T-helper 22 cell (primary cell): ENCODE results near the gene TGFB2.
A peak's percentile ranks its signal among the peaks of the same experiment; 100 is the strongest.

ENCODE experiments used
- DNase-seq: peaks from one replicate; pipeline ENCODE4 v3.0.0-alpha.2; 2020; ENCODE audit warnings: low read depth

Gene TGFB2

DNA sequence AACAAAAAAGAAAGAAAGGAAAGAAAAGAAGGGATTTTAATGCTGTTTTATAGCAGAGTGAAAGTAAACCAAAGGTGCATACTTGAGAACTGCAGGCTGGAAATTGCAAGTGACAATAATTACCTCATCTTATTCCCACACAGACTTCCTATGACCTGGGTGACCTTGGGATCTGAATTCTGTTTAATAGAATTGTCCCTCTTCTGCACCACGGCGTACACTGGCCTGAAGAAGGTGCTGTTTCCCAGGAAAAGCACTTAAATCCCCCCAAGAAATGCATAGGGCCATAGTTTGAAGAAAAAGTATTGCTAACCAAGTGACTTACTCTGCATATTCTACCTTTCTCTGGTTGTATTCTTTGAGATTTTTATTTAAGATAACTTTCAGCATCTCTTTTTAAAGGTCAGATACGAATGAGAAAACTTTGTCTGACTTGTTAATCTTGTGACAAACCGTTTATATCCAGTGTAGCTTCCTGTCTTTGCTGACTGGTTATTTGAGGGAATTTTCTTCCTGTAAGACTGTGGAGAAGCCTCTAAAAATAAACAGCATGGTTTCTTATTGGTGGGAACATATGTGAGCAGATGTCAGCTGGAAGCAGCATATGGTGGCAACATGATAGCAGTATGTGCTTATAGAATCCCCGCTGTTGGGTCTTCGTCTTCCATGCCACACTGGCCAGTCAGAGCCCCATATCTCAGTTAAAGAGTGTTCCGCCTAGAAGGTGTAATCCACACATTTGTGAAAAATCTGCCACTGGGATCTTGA lies 16.3 kb downstream of the TGFB2 start:
- no peak for DNase-seq

DNA sequence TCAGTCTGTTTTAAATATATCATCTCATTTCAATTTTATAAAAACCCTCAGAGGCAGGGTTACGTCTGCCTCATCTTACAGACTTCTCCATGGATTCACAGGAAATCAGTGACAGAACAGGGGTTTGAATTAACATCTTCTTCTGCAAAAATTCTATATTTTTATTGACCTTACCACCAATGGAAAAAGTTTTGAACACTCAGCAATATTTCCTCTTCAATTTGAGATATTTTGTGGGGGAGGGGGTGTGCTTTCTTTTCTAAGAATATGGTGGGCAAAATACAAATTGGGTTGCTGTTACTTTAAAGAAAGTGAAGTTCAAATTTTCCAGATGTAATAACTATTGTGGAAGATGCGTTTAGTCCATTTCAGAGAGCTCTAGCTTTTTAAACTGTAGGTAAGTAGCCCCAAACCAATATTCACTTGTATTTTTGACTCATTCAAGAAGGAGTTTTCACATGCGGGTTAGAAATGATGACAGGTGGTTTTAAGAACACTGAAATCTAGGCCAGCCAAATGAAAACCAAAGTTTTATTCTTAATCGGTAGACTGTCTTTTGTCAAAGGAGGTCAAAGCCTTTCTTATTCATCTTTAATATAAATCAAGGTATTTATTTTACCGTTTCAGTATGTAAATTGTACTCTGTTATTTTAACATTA lies 17.4 kb downstream of the TGFB2 start:
- no peak for DNase-seq

DNA sequence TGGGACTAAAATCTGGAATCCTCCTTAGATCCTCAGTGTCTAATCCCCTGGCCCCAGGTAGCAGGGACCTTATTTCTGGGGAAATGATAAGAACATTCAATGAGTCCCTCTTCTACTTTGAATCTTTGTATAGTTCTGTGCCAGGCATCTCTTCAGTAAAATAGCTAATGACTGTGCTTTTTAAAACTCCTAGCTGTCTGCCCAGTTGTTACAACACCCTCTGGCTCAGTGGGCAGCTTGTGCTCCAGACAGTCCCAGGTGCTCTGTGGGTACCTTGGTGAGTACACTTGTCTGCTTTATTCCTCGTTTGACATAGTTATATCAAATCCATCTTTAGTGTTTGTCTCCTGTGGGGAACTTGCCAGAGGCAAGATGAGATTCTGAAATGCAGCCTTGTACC lies 18.0 kb downstream of the TGFB2 start:
- DNase-seq, result no peak

DNA sequence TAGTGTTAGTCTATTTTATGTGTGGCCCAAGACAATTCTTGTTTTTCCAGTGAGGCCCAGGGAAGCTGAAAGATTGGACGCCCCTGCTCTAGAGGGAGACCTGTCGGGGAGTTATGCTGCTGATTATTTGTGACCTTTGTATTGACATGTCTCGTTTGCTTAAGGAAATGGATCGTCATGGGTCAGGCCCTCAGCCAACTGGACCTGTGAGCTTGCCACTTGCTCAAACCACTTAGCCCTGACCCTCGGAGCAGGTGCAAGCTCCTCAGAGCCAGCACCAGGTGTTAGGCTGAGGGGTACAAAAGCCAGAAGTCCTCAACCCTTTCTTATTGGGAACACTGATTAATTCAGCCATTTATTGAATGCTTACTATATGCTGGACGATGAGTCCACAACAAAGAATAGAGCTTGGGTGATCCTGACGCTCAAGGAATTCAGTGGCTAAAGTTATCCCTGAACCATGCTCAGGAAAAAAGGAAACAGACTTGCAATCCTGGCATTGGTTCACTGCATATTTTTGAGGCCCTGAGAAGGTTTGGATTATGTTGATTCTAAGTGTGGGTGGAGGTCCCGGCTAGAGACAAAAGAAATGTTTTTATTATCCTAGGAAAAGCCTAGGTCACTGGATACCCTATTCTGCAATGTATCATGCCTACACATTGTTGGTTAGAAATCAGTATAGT lies 19.0 kb downstream of the TGFB2 start:
- DNase-seq, result no peak

DNA sequence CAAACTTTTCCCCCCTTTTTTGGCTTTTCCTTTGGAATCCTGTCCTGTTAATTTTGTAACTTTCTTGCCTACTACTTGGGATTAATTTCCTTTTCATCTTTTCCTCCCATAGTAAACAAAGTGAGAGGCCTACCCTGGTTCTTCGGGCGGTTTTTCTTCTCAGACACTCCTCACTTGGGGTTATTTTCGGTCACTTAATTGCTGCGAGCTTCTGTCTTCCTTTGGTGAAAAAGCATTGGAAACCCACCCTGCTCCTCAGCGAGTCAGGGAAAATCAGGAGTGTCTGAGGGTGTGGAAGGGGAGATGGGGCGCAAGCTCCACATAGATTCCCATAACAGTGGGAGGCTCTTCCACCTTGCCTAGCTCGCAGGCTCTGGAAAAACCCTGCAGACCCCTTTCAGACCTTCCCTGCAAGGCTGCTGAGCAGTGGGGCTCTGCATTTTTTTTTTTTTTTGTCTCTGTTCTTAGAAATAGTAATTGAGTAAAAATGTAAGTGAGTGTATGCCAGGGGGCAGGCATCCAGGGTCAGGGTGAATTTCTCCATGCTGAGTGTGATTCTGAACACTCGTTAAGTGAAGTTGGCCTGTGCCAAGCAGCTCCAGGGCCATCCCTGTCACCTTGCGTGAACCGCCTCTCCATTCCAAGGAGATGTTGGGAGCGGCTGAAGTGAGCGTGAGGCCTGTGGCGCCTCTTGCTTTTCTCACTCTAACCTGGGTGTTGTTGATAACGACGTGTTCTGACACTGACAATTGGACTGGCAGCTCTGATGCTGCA lies 20.3 kb downstream of the TGFB2 start:
- DNase-seq, result no peak

DNA sequence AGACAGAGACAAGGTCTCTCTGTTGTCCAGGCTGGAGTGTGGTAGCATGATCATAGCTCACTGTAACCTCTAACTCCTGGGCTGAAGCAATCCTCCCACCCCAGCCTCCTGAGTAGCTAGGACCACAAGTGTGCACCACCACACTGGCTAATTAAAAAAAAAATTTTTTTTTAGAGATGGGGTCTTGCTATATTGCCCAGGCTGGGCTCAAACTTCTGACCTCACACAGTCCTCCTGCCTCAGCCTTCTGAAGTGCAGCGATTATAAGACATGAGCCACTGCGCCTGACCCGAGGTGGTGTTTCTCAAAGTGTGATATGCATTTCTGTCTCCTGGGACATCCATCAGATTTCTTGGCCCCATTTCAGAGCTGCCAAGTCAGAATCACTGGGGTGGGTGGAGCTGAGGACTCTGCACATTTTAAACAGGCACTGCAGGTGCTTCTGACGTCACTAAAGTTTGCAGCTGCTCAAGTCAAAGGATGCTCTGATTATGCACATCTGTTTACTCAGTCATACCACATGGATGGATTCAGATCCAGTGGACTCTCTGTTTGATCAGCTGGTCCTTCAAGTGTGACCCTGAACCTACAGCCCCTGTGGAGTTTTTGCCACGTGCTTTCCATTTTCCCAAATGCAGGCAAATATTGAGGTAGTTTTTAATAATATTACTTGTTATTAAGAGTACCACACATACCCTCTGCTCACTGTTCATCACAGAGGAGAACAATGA lies 21.4 kb downstream of the TGFB2 start:
- DNase-seq, result no peak

DNA sequence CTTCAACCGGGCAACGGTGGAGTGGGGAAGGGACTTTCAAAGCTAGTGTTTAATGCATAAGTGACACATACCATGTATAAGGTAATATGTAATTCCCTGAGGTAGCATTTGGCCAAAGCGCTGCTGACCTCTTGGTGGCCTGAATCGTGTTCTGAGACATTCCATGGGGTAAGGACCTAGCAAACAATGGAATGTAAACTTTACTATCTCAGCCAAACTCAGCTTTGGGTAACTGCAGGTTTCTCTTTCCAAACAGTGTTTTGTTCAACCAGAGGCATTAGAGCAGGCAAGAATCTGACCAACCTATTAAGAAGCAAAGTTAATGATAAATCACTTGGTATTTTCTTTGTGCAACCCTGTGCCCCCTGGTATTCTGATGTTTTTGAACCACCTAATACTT lies 22.0 kb downstream of the TGFB2 start:
- DNase-seq, result no peak

DNA sequence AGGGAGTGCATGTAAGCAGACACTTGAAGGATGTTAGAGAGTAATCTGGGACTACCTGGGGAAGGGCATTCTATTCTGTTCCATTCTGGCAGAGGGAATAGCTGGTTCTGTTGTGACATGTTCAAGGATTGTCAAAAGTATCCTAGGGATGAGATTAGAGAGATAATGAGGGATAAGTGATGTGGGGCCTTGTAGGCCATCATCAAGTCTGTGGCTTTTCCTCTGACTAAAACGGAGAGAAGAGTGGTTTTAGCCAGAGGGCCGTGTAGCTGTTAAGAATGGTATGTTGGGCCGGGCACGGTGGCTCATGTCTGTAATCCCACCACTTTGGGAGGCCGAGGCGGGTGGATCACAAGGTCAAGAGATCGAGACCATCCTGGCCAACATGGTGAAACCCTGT lies 23.6 kb downstream of the TGFB2 start:
- DNase-seq, result no peak

DNA sequence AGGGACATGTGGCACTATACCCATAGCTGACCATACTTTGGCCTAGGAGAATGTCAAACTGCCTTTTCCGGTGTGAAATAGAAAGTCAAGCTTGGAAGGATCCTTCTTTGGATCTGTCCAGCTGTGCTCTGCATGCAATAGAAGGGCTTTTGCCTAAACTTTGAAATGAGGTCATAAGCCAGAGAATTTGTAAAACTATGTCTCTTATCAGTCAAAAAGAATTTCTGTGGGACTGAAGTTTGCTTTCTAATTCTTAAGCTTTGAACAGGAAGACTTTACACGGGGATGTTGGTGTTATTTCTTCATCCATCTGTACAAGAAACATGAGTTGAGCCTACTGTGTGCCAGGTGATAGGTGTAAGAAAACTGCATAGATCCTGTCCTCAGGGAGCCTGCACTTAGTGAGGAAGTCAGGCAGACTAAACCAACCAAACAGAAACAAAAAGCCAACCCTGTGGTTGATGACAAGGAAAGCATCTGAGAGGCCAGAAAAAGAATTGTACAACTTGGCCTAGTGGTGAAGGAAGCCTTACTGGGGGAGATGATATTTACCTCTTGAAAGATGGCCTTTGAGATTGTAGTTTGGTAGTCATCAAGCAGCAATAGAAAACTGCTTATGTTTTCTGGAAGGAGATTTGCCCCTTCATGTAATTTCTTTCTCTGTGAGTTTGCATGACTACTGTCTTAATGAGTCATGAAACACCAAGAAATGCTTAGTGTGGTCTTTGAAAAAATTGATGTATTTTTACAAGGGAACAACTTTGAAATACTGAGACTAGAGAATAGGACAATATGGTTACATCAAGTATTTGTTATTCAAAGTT lies 24.8 kb downstream of the TGFB2 start:
- DNase-seq, result no peak

DNA sequence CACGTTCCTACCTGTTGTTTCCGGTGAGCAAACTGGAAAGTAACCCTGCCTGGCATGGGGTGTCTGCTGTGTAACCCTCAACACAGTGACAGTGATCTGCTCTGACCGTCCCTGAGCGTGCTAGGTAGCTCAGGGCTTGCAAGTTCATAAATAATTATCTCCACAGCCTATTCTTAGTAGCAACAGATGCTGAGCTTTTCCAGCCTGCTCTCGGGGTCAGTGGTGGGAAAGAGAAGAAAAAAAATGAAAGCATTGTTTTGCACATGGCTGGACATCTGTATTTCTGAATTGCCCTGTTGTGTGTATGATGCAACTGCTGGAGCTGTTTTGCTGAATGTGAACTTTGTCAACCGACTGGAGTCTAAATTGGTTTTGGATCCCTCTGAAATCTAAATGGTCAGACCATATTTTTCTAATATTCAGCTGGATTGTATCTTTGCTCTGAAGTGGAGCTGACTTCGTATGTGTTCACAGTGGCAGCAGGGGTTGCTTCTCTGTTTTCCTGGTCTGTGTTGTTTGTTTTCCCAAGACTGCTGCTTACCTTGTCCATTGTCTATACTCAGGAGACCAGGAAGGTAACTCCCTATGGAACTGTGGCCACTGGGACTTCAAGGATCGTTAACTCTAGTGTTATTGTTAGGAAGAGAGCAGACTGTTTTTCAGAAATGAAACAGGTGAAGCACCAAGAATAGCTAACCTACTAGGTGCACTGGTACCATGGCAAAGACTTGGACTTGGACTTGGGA lies 27.0 kb downstream of the TGFB2 start:
- DNase-seq, result no peak

DNA sequence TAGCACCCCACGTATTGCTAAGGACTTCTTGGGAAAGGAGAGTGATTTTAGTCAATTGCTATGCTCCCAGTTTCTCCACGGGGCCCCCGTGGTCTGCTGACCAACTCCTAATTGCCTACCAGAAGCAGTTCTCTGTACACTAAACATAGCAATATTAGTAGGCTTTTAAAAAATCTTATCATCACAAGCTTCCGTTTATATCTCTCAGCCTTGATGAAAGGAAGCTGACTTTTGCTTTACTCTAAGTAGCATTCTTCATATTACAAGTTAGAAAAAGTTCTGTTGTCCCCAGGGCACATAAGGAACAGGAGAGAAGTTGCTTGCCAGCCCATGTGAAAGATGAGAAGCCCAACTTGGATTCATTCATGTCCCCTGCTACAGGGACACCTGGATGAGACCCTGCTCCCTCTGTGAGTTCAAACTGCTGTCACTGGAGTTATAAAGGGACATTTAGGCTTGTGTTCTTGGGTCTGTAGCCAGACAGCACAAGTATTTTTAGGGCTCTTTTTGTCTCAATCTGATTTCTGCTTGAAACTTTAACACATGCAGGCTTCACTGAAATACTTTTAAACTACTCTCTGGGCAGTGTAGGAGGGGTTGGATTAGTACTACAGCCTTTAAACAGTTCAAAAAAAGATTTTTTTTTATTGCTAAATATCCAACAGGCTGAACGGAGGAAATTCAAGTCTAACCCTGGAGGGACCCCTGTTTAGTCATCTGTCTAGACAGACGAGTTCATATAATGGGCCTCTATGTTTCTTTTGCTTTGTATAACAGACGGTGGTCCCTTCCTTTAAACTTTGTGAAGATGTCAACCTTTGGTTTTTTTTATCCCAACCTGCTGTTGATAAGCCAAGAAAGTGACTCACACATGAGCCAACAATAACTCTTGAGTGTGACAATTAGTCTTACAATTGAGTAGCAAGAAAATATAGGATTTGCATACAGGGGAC lies 29.5 kb downstream of the TGFB2 start:
- DNase-seq, result no peak

DNA sequence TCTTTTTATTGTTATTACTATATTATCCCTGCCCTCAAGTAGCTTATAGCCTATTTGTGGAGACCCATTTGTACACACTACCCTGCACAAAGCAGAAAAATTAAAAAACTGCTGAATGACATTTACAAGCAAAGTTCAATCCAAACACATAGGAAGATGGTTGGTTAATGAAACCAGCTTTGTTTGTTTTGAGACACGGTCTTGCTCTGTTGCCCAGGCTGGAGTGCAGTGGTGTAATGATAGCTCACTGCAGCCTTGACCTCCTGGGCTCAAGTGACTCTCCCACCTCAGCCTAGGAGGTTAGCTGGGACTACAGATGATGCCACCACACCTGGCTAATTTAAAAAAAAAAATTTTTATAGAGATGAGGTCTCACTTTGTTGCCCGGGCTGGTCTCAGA lies 31.6 kb downstream of the TGFB2 start:
- DNase-seq, result no peak

DNA sequence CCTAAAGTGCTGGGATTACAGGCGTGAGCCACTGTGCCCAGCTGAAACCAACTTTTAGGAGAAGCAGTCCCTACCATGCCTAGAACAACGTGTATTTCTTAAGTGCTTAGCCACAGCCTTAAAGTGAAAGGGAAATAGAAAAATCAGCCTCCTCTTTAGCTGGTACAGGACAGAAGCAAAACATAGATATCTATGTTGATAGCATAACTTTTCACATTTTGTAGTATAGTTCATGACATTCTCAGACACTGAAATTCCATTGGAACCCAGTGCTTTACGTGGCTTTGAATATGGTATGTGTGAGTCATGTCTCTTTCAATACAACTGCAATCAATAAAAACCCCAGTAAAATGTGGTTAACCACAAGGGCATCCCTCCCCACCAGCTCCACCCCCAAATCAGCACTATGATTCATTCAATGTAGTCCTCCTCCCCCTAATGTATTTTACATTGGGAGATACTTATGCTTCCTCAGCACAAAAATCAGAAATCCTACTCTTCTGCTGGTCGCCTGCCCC lies 32.1 kb downstream of the TGFB2 start:
- DNase-seq, result peak; percentile 14

DNA sequence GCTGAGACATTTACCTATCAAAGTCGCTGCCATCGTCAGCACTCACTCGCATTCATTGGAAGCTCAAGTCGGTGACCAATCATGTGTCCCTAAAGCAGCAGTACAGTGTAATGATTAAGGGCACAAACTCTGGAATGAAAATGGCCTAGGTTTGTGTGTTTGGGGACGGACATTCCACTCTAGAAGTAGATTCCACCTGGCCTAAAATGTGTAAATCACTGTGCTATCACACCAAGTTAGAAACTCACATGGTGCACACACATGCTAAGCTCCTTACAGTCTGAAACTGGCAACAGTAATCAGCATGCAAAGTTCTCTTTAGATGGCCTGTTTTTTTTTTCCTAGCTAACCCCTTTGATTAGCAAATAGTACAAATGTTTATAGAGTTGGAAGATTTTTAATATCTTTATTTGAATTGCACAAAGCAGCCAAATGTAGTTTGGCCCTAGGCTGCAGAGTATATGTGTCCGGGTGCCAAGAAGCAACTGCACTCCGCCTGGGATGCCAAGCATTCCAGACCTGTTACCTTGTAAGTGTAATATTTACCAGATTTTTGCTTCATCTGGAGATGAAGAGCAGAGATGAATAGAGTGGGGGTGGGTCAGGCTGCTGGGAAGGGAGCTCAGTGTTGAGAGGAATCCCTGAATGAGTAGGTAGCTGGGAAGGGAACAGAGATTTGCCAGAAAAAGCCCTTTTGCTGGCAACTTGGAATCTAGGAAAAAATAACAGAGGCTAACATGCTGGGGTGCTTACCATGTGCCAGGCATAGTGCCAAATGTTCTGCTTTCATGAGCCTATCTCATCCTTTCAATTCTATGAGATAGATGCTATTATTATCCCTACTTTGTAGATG lies 35.2 kb downstream of the TGFB2 start:
- no peak for DNase-seq

DNA sequence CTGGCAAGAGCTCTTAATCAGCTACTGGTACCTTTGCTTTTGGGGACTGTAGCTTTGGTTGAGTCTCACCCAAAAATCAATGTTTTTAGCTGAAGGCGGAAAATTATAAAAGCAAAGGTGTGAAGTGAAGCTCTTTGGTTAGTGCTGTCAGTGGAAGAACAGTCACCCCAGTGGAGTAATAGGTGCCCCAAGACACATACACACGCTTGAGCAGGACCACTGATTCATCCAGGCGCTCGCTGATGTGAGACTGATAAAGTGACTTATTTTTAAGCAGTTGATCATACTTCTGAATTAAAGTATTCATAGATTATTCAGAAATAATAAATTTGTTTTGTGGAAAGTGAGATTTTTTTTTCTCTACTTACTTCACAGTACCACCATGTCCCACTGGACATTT lies 37.1 kb downstream of the TGFB2 start:
- no peak for DNase-seq

DNA sequence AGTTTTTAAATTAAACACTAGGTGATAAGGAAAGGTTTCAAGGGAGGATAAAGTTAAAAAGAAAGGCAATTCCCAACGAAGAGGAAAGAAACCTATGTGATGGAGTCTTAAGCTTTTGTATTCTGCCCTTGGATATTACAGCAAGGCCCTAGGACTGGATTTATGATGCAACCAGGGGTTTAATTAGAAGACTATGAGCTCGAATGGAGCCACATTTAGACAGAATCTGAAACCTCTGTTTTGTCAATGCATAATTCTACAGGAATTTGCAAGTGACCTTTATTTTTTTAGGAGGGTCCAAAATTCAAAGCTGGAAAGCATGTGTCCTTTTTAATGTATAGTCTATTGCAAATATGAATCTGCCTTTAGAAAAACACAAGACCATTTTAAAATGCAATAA lies 37.9 kb downstream of the TGFB2 start:
- no peak for DNase-seq

DNA sequence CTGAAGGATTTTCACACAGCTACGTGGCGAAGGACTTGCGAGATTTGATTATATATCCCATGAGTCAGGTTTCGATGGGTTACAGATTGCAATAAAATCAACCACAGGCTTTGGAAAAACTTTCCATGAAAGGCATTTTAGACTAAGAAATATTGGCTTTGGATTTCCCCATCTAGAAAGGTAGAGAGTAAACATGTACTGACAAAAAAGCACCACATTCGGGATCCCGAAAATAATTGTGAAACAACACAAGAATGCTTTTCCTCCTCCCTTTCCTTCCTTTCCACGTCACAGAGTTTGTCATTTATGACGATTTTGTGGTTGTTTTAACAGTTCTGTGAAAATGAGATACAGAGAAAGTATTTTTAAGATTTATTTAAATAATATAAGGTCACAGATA lies 38.5 kb downstream of the TGFB2 start:
- no peak for DNase-seq

DNA sequence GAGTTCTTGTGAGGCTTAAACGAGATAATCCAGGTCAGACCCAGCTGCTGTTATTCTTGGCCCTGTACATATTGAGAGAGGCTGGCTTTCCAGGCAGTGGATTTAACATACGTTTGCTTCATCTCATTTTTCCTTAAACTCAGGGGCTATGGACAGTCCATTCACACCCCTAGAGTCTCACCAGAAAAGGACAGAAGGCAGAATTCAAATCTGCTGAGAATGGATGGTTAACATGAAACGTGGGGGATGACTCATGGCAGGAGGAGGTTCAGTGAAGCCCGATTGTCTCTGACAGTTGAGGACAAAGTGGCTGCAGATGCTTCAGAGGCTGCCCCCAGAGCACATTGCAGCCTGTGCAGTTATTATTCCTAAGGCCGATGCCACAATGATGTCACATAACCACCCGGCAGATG lies 39.5 kb downstream of the TGFB2 start:
- no peak for DNase-seq
